Neural progenitor cell (in vitro differentiated cells): Measurements from ENCODE around the gene SEMA3G. TPM values are rescaled to one million over a fixed set of nuclear protein-coding genes. Genes with fewer than 3 reads are reported as not detected.

Source experiments
- DNase-seq: peaks from one replicate; pipeline ENCODE4 v3.0.0-alpha.2; 2016; ENCODE audit warnings: low spot score
- H2AFZ ChIP-seq: fragments of 200-600 bp; sonication (generic); replicated peaks from 2 replicates; pipeline ENCODE4 v1.6.1; 2016; ENCODE audit warnings: antibody characterized with exemption
- H3F3A ChIP-seq: fragments of 200-600 bp; sonication (generic); 2 replicates; pipeline ENCODE4 v1.6.1; 2016; ENCODE audit warnings: antibody characterized with exemption, low read depth
- H3K27ac ChIP-seq: fragments of 200-600 bp; sonication (generic); 2 replicates; pipeline ENCODE4 v1.5.1; 2016; ENCODE audit warnings: mild to moderate bottlenecking
- H3K27me3 ChIP-seq: fragments of 200-600 bp; sonication (generic); 2 replicates; pipeline ENCODE4 v1.6.1; 2016; ENCODE audit warnings: mild to moderate bottlenecking, moderate library complexity
- H3K36me3 ChIP-seq: fragments of 200-600 bp; sonication (generic); 2 replicates; pipeline ENCODE4 v1.5.1; 2016
- H3K4me1 ChIP-seq: fragments of 200-600 bp; sonication (generic); 2 replicates; pipeline ENCODE4 v1.6.1; 2016; ENCODE audit warnings: mixed run types
- H3K4me2 ChIP-seq: fragments of 200-600 bp; sonication (generic); 2 replicates; pipeline ENCODE4 v1.6.1; 2016
- H3K4me3 ChIP-seq: fragments of 200-600 bp; sonication (generic); 2 replicates; pipeline ENCODE4 v1.5.1; 2016
- H3K79me2 ChIP-seq: fragments of 200-600 bp; sonication (generic); 2 replicates; pipeline ENCODE4 v1.6.1; 2016; ENCODE audit warnings: low read depth
- H3K9ac ChIP-seq: fragments of 200-600 bp; sonication (generic); 2 replicates; pipeline ENCODE4 v1.6.1; 2016
- H3K9me3 ChIP-seq: fragments of 200-600 bp; sonication (generic); 2 replicates; pipeline ENCODE4 v1.5.1; 2016; ENCODE audit warnings: low read depth
- H4K20me1 ChIP-seq: fragments of 200-600 bp; sonication (generic); 2 replicates; pipeline ENCODE4 v1.6.1; 2016; ENCODE audit warnings: low read depth
- H3K27ac Mint-ChIP-seq: 3 replicates; pipeline ENCODE4 v1.8.0; 2021; ENCODE audit warnings: mixed read lengths
- H3K27me3 Mint-ChIP-seq: 2 replicates; pipeline ENCODE4 v1.8.0; 2022; ENCODE audit warnings: low read depth, mild to moderate bottlenecking, inconsistent platforms, moderate library complexity, mixed read lengths; ENCODE audit not compliant: insufficient read depth
- H3K36me3 Mint-ChIP-seq: 3 replicates; pipeline ENCODE4 v1.8.0; 2021; ENCODE audit warnings: mixed read lengths
- H3K4me1 Mint-ChIP-seq: 3 replicates; pipeline ENCODE4 v1.8.0; 2021; ENCODE audit warnings: mixed read lengths
- H3K4me3 Mint-ChIP-seq: 3 replicates; pipeline ENCODE4 v1.8.0; 2021; ENCODE audit warnings: mild to moderate bottlenecking, moderate library complexity, mixed read lengths
- H3K9me3 Mint-ChIP-seq: 3 replicates; pipeline ENCODE4 v1.8.0; 2020; ENCODE audit warnings: mixed read lengths
- CTCF ChIP-seq: fragments of 200-600 bp; sonication (generic); IDR thresholded peaks from 2 replicates; pipeline ENCODE4 v1.5.1; 2017; ENCODE audit warnings: antibody characterized with exemption, mild to moderate bottlenecking
- EZH2 ChIP-seq: fragments of 200-600 bp; sonication (generic); IDR thresholded peaks from 2 replicates; pipeline ENCODE4 v1.6.1; 2017; ENCODE audit warnings: antibody characterized with exemption, mild to moderate bottlenecking, moderate library complexity
- EZH2phosphoT487 ChIP-seq: fragments of 200-600 bp; sonication (generic); IDR thresholded peaks from 2 replicates; pipeline ENCODE4 v1.6.1; 2017; ENCODE audit warnings: antibody characterized with exemption
- total RNA-seq: library from RNA; depleted of rRNA; stranded (reverse); fragments of >200 nt; gene quantifications from 2 replicates; pipeline ENCODE4 v1.2.3, GENCODE V29; 2015; ENCODE audit warnings: low replicate concordance

The SEMA3G gene
- total RNA-seq, 1 donor from 2014 or later = 0.79 TPM

GRCh38 chr3:52438104-52438376 is 6.9 kb downstream of the SEMA3G start:
- Mint-ChIP-seq H3K27ac (no peak overlapping the region), H3K36me3 (no peaks in the 10 kb centered on the region), H3K9me3 (no peaks in the 10 kb centered on the region), H3K4me3 (no peak overlapping the region), H3K27me3 (peaks cover 6% of the 10 kb centered on the region), H3K4me1 (peaks cover 16% of the 10 kb centered on the region)
- DNase-seq = no peak
- Histone ChIP-seq H3K36me3 (no peaks in the 10 kb centered on the region), H3K27me3 (no peaks in the 10 kb centered on the region), H3K9me3 (no peaks in the 10 kb centered on the region), H3F3A (peaks cover 13% of the 10 kb centered on the region), H3K27ac (no peak overlapping the region), H3K4me1 (peaks cover 13% of the 10 kb centered on the region), H2AFZ (no peak overlapping the region), H3K4me3 (no peak overlapping the region), H3K9ac (no peak overlapping the region), H3K4me2 (no peak overlapping the region), H3K79me2 (no peaks in the 10 kb centered on the region), H4K20me1 (no peaks in the 10 kb centered on the region)
- TF ChIP-seq CTCF (no peak), EZH2 (no peak), EZH2phosphoT487 (no peak)

GRCh38 chr3:52437326-52438103 is 7.4 kb downstream of the SEMA3G start:
- no peaks in the 10 kb centered on the region for H4K20me1 ChIP-seq
- no peak overlapping the region for H3K27ac ChIP-seq
- peaks cover 6% of the 10 kb centered on the region for H3K27me3 Mint-ChIP-seq
- no peak overlapping the region for H3K4me2 ChIP-seq
- H3K9me3 Mint-ChIP-seq = no peaks in the 10 kb centered on the region
- peaks cover 17% of the 10 kb centered on the region for H3F3A ChIP-seq
- H3K27me3 ChIP-seq = no peaks in the 10 kb centered on the region
- H3K9me3 ChIP-seq = no peaks in the 10 kb centered on the region
- peaks cover 21% of the 10 kb centered on the region for H3K4me1 Mint-ChIP-seq
- H3K4me3 Mint-ChIP-seq = no peak overlapping the region
- no peak for DNase-seq
- H2AFZ ChIP-seq = no peak overlapping the region
- H3K4me1 ChIP-seq = peaks cover 18% of the 10 kb centered on the region
- H3K9ac ChIP-seq = no peak overlapping the region
- TF ChIP-seq CTCF = no peak
- TF ChIP-seq EZH2 = no peak
- TF ChIP-seq EZH2phosphoT487 = no peak
- H3K36me3 Mint-ChIP-seq = no peaks in the 10 kb centered on the region
- no peaks in the 10 kb centered on the region for H3K79me2 ChIP-seq
- no peak overlapping the region for H3K27ac Mint-ChIP-seq
- no peak overlapping the region for H3K4me3 ChIP-seq
- no peaks in the 10 kb centered on the region for H3K36me3 ChIP-seq

GRCh38 chr3:52436500-52437149 is 8.3 kb downstream of the SEMA3G start:
- H3K4me1 ChIP-seq = peaks cover 18% of the 10 kb centered on the region
- no peak overlapping the region for H3K4me2 ChIP-seq
- no peaks in the 10 kb centered on the region for H3K27me3 ChIP-seq
- no peak overlapping the region for H3K4me3 Mint-ChIP-seq
- DNase-seq = no peak
- no peaks in the 10 kb centered on the region for H3K9me3 Mint-ChIP-seq
- no peaks in the 10 kb centered on the region for H3K79me2 ChIP-seq
- no peaks in the 10 kb centered on the region for H3K36me3 ChIP-seq
- no peaks in the 10 kb centered on the region for H4K20me1 ChIP-seq
- no peak overlapping the region for H3K9ac ChIP-seq
- no peaks in the 10 kb centered on the region for H3K36me3 Mint-ChIP-seq
- H2AFZ ChIP-seq = no peak overlapping the region
- peaks cover 17% of the 10 kb centered on the region for H3F3A ChIP-seq
- H3K4me3 ChIP-seq = no peak overlapping the region
- peaks cover 9% of the 10 kb centered on the region for H3K27me3 Mint-ChIP-seq
- H3K4me1 Mint-ChIP-seq = peaks cover 30% of the 10 kb centered on the region
- H3K9me3 ChIP-seq = no peaks in the 10 kb centered on the region
- H3K27ac ChIP-seq = no peak overlapping the region
- TF ChIP-seq EZH2phosphoT487 (no peak), CTCF (no peak), EZH2 (no peak)
- no peak overlapping the region for H3K27ac Mint-ChIP-seq
